HepG2 (cell line): Measurements from ENCODE around the gene HNRNPC. TPM values are rescaled to one million over a fixed set of nuclear protein-coding genes. Genes with fewer than 3 reads are reported as not detected.

Source experiments
- CHD4 ChIP-seq: fragments of 200-600 bp; sonication (generic); IDR thresholded peaks from 2 replicates; pipeline ENCODE4 v1.7.0; 2017; ENCODE audit warnings: mild to moderate bottlenecking, low read length, borderline replicate concordance
- EHMT2 ChIP-seq: fragments of 200-600 bp; sonication (generic); IDR thresholded peaks from 2 replicates; pipeline ENCODE4 v1.7.0; 2017; ENCODE audit warnings: antibody characterized with exemption, low read depth, low read length, borderline replicate concordance
- GATAD2A ChIP-seq: IDR thresholded peaks from 2 replicates; pipeline ENCODE4 v1.6.1; 2016
- PHF21A ChIP-seq: sonication (generic); formaldehyde crosslinking; IDR thresholded peaks from 2 replicates; pipeline ENCODE4 v1.5.0; 2020; ENCODE audit warnings: mild to moderate bottlenecking, missing genetic modification reagents
- RAD51 ChIP-seq: fragments of 450-650 bp; IDR thresholded peaks from 2 replicates; pipeline ENCODE4 v1.6.1; 2016; ENCODE audit warnings: borderline replicate concordance
- REPIN1 ChIP-seq: sonication (generic); formaldehyde crosslinking; IDR thresholded peaks from 2 replicates; pipeline ENCODE4 v1.8.0; 2022; ENCODE audit warnings: missing genetic modification reagents, low read depth, mild to moderate bottlenecking, borderline replicate concordance
- ZKSCAN8 ChIP-seq: IDR thresholded peaks from 2 replicates; pipeline ENCODE4 v1.6.1; 2016; ENCODE audit warnings: borderline replicate concordance, missing genetic modification reagents, missing compliant biosample characterization
- ZNF331 ChIP-seq: sonication (generic); formaldehyde crosslinking; IDR thresholded peaks from 2 replicates; pipeline ENCODE4 v1.4.0; 2020; ENCODE audit warnings: missing genetic modification reagents
- ZNF510 ChIP-seq: sonication (generic); formaldehyde crosslinking; IDR thresholded peaks from 2 replicates; pipeline ENCODE4 v1.4.0; 2020; ENCODE audit warnings: low read depth, mild to moderate bottlenecking, missing genetic modification reagents
- ZNF747 ChIP-seq: sonication (generic); formaldehyde crosslinking; IDR thresholded peaks from 2 replicates; pipeline ENCODE4 v1.8.1; 2023; ENCODE audit warnings: missing genetic modification reagents, mild to moderate bottlenecking, borderline replicate concordance
- ZNF761 ChIP-seq: sonication (generic); formaldehyde crosslinking; conservative IDR thresholded peaks from 2 replicates; pipeline ENCODE4 v1.4.0; 2020; ENCODE audit warnings: mild to moderate bottlenecking, missing genetic modification reagents
- polyA plus RNA-seq, 8 experiments: library from polyadenylated mRNA; depleted of rRNA in 3 of 8; stranded (reverse) in 7 of 8; unstranded in 1 of 8; fragments of >200 nt; fragmentation: Illumina TruSeq in 4 of 8; extraction: Trizol in 4 of 8; gene quantifications; 2 replicates each; pipeline versions ENCODE4 v1.2.1 to v1.2.3, GENCODE V29; 2011 to 2016; ENCODE audit warnings: low read depth in 4 of 8, missing spikeins in 1 of 8, mixed read lengths in 1 of 8; ENCODE audit not compliant: insufficient read depth in 1 of 8
- total RNA-seq, 5 experiments: library from RNA; depleted of rRNA; stranded (reverse); fragments of >200 nt; fragmentation: Illumina TruSeq; extraction: Trizol; gene quantifications; 2 replicates each; pipeline ENCODE4 v1.2.3, GENCODE V29; 2016; ENCODE audit warnings: low read depth in 1 of 5
- TF ChIP-seq, protein P1 (sequence below): sonication (generic); formaldehyde crosslinking; IDR thresholded peaks from 2 replicates; pipeline ENCODE4 v1.4.0; 2020; ENCODE audit warnings: missing genetic modification reagents
- TF ChIP-seq, protein P2 (sequence below): sonication (generic); formaldehyde crosslinking; IDR thresholded peaks from one replicate; pipeline ENCODE4 v1.5.1; 2020; ENCODE audit warnings: mild to moderate bottlenecking, missing genetic modification reagents; ENCODE audit errors: not compliant biosample characterization
- TF ChIP-seq, protein P3 (sequence below): sonication (generic); formaldehyde crosslinking; IDR thresholded peaks from 2 replicates; pipeline ENCODE4 v1.8.0; 2022; ENCODE audit warnings: mild to moderate bottlenecking, missing genetic modification reagents; ENCODE audit not compliant: insufficient replicate concordance
- TF ChIP-seq, protein P4 (sequence below): IDR thresholded peaks from 2 replicates; pipeline ENCODE4 v1.6.1; 2016; ENCODE audit warnings: low read depth, control low read depth

Gene HNRNPC
- total and polyA plus RNA-seq, 2 of the 13 experiments (the other 11 are each of a cell fraction or from before 2014, with no cell fraction given) = 628 to 1,099 TPM

GRCh38 chr14:21308479-21309237, 39.4 kb upstream of the HNRNPC start (continued):
- TF ChIP-seq PHF21A (CRISPR knock-in tag) (peak; percentile 73; the same call in 1 of the 2 replicates), ZNF747 (CRISPR knock-in tag) (0 out of 2 replicates have a peak, but pooled peaks have one; percentile 36), REPIN1 (peak; percentile 42; the same call in 1 of the 2 replicates), ZNF331 (CRISPR knock-in tag) (no peak), EHMT2 (peak; percentile 87; the same call in 1 of the 2 replicates), ZKSCAN8 (CRISPR knock-in tag) (no peak; the same call in 1 of the 2 replicates), ZNF761 (CRISPR knock-in tag) (peak; percentile 95; the same call in 1 of the 2 replicates), ZNF510 (no peak), RAD51 (no peak), GATAD2A (CRISPR knock-in tag) (peak; percentile 9; the same call in 1 of the 2 replicates), CHD4 (peak; percentile 88; the same call in 1 of the 2 replicates)
- TF ChIP-seq, protein P1, sequence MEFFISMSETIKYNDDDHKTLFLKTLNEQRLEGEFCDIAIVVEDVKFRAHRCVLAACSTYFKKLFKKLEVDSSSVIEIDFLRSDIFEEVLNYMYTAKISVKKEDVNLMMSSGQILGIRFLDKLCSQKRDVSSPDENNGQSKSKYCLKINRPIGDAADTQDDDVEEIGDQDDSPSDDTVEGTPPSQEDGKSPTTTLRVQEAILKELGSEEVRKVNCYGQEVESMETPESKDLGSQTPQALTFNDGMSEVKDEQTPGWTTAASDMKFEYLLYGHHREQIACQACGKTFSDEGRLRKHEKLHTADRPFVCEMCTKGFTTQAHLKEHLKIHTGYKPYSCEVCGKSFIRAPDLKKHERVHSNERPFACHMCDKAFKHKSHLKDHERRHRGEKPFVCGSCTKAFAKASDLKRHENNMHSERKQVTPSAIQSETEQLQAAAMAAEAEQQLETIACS (CRISPR knock-in tag) = no peak
- TF ChIP-seq, protein P2, sequence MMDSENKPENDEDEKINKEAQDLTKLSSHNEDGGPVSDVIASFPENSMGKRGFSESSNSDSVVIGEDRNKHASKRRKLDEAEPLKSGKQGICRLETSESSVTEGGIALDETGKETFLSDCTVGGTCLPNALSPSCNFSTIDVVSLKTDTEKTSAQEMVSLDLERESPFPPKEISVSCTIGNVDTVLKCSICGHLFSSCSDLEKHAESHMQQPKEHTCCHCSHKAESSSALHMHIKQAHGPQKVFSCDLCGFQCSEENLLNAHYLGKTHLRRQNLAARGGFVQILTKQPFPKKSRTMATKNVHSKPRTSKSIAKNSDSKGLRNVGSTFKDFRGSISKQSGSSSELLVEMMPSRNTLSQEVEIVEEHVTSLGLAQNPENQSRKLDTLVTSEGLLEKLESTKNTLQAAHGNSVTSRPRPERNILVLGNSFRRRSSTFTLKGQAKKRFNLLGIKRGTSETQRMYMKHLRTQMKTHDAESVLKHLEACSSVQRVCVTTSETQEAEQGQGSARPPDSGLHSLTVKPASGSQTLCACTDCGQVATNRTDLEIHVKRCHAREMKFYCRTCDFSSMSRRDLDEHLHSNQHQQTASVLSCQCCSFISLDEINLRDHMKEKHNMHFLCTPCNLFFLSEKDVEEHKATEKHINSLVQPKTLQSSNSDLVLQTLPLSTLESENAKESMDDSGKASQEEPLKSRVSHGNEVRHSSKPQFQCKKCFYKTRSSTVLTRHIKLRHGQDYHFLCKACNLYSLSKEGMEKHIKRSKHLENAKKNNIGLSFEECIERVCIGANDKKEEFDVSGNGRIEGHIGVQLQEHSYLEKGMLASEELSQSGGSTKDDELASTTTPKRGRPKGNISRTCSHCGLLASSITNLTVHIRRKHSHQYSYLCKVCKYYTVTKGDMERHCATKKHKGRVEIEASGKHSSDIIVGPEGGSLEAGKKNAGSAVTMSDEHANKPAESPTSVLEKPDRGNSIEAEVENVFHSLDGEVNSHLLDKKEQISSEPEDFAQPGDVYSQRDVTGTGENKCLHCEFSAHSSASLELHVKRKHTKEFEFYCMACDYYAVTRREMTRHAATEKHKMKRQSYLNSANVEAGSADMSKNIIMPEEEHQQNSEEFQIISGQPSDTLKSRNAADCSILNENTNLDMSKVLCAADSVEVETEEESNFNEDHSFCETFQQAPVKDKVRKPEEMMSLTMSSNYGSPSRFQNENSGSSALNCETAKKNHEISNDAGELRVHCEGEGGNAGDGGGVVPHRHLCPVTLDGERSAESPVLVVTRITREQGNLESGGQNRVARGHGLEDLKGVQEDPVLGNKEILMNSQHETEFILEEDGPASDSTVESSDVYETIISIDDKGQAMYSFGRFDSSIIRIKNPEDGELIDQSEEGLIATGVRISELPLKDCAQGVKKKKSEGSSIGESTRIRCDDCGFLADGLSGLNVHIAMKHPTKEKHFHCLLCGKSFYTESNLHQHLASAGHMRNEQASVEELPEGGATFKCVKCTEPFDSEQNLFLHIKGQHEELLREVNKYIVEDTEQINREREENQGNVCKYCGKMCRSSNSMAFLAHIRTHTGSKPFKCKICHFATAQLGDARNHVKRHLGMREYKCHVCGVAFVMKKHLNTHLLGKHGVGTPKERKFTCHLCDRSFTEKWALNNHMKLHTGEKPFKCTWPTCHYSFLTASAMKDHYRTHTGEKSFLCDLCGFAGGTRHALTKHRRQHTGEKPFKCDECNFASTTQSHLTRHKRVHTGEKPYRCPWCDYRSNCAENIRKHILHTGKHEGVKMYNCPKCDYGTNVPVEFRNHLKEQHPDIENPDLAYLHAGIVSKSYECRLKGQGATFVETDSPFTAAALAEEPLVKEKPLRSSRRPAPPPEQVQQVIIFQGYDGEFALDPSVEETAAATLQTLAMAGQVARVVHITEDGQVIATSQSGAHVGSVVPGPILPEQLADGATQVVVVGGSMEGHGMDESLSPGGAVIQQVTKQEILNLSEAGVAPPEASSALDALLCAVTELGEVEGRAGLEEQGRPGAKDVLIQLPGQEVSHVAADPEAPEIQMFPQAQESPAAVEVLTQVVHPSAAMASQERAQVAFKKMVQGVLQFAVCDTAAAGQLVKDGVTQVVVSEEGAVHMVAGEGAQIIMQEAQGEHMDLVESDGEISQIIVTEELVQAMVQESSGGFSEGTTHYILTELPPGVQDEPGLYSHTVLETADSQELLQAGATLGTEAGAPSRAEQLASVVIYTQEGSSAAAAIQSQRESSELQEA = no peak
- TF ChIP-seq, protein P3, sequence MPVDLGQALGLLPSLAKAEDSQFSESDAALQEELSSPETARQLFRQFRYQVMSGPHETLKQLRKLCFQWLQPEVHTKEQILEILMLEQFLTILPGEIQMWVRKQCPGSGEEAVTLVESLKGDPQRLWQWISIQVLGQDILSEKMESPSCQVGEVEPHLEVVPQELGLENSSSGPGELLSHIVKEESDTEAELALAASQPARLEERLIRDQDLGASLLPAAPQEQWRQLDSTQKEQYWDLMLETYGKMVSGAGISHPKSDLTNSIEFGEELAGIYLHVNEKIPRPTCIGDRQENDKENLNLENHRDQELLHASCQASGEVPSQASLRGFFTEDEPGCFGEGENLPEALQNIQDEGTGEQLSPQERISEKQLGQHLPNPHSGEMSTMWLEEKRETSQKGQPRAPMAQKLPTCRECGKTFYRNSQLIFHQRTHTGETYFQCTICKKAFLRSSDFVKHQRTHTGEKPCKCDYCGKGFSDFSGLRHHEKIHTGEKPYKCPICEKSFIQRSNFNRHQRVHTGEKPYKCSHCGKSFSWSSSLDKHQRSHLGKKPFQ (CRISPR knock-in tag) = no peak
- TF ChIP-seq, protein P4, sequence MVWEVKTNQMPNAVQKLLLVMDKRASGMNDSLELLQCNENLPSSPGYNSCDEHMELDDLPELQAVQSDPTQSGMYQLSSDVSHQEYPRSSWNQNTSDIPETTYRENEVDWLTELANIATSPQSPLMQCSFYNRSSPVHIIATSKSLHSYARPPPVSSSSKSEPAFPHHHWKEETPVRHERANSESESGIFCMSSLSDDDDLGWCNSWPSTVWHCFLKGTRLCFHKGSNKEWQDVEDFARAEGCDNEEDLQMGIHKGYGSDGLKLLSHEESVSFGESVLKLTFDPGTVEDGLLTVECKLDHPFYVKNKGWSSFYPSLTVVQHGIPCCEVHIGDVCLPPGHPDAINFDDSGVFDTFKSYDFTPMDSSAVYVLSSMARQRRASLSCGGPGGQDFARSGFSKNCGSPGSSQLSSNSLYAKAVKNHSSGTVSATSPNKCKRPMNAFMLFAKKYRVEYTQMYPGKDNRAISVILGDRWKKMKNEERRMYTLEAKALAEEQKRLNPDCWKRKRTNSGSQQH (CRISPR knock-in tag) = peak; percentile 29; the same call in 1 of the 2 replicates
